HG03460 (cell line): ENCODE results near the gene LLGL1.
A peak's percentile ranks its signal among the peaks of the same experiment; 100 is the strongest.
"Not testable (repeated sequence)": the region's sequence is repeated elsewhere in the genome, so short reads cannot be mapped to it uniquely, and the experiment has no call there.

Source experiments
- ATAC-seq: cut with Tn5 transposase; IDR thresholded peaks from one replicate; pipeline ENCODE4 v1.9.1; 2021; ENCODE audit not compliant: unreplicated experiment

Gene LLGL1

DNA sequence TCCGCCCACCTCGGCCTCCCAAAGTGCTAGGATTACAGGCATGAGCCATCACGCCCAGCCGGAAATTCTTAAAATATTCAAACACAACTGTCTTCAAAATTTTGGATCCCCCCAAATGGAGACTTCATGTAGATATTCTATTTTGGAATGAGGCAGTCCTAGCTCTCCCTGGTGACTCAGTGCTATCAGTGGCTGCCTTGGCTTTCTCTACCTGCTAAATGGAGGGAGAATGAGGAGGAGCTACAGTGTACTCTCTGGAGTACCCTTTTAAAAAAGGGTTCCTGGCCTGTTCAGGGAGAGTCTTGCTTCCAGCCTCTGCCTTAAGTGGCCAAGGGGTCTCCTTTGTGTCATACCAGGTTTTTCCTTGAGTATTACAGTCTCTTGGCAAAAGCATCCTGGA, 31.0 kb upstream of the LLGL1 start:
- no peak for ATAC-seq

DNA sequence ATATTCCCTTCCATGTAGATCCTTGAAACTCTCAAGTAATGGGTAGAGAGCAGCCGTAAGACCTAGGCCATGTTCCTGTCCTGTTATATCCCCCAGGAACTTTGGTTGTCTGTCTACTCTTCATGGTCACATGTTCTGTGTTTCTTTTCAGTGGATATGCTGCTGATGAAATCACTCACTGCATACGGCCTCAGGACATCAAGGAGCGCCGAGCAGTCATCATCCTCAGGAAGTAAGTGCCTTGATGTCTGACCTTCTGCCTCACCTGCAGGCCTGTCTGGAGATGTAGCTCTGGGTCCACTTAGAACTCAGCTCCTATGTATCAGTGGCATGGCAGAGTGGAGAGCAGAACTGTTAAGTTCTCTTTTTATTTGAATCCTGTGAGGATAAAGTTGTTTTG, 30.6 kb upstream of the LLGL1 start:
- no peak for ATAC-seq

DNA sequence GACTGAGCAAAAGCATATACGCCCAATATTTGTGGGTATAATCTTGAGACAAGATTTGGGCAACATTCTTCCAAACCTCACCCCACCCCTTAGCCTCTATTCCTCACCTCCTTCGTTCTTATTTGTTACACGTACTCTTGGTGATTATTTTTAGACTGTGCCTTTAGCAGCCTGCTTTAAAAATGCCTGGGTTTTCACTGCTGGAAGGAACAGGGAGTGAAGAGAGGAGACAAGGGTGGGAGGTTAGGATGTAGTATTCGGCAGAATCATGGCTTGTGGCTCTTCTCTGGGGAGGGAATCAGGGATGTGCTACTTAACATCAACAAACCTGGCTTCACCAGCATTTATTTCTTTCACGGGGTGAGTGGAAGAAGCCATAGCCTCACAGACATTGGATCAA, 30.2 kb upstream of the LLGL1 start:
- ATAC-seq, result no peak

DNA sequence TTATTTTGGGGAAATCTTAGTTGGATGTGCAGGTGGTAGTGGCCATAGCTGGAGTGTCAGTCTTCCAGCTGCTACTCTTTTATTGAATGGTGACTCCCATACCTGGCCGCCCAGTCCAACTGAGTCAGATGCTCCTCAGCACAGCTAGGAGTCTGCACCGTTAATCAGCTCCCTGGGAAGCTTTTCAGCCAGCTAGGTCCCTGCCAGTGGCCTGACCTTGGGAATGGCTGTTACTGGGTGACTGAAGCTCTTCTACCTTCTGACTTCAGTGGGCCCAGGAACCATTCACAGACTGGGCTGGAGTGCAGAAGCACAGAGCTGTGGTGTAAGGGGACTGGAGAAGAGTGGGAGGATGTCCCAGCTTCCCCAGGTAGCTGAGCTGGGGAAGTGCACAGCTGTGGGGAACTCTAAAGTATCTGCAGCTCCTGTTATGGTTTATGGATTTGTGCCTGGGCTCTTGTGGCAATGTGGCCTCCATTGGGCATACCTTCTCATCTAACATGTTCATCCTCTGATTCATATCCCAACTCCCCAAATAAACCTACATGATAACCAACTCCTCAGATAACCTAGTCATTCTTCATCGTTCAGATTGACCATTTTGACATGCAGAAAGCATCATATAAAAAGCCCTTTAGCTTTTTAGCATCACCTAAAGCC, 27.8 kb upstream of the LLGL1 start:
- no peak for ATAC-seq

DNA sequence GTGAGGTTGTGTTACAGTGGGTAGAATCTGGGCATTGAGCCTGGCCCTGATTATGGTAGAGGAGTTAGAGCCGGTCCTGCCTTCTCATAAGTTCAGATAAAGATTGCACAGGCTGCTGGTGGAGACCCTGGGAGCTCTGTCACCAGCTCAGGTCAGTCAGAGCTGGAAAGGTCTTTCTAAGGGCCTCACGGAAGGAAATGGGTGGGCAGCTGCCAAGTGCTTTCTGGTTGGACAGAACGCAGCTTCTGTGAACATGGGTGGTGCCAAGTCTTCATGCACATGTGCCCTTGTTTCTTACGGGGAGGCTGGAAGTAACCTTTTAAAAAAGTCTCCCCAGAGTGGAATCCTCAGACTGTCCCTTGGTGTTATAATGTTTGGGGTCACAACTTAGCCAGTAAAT, 26.9 kb upstream of the LLGL1 start:
- no peak for ATAC-seq

DNA sequence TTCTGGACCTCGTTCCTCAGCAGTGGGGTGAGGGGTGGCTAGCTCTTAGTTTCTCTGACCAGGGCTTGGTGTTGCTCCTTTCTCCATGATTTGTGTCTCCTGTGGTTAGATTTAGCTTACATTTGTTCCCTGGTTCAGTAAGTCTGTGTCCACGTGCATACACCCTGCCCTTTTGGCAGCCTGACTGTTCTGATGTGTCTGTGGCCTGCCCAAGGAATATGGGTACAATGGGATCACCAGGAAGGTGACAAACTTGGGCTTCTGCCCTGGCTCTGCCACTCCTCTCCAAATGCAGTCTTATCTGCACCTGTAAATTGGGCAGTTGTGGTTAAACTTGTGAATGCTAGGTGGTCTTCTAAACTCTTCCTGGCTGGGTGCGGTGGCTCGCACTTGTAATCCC, 24.3 kb upstream of the LLGL1 start:
- no peak for ATAC-seq

DNA sequence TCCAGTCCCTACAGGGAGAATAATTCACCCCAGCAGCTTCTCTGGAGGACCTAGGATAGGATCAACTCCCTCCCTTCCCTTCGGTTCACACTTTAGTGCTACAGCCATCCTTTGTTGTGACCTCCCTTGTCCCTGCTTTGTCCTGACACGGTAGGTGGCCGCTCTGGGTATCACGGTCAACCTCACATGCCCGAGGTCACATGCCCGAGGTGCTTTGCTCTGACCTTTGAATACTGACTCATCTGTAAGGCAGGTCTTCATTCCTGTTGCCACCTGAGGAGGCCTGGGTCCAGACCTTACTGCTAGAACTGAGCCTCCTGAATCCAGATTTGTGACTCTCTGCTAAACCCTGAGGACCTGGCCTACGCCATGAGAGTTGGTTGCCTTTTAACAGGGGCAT, 22.1 kb upstream of the LLGL1 start:
- no peak for ATAC-seq

DNA sequence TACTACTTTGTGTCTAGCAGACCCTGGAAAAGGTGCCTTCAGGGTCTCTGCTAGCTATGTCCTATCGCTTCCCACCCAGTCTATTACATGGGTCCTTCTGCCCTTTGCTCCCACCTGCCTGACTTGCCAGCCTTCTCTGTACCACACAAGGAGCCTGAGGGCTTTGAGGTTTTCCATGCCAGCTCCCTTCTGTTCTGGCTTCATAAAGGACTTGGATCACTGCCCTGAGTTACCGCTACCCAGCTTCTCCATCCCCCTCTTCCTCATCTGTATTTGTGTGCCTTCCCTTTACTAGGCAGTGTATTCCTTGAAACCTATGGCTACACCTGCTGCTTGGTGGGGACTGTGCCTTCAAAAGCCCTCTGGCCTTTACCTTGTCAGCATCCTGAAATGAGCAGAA, 19.6 kb upstream of the LLGL1 start:
- no peak for ATAC-seq

DNA sequence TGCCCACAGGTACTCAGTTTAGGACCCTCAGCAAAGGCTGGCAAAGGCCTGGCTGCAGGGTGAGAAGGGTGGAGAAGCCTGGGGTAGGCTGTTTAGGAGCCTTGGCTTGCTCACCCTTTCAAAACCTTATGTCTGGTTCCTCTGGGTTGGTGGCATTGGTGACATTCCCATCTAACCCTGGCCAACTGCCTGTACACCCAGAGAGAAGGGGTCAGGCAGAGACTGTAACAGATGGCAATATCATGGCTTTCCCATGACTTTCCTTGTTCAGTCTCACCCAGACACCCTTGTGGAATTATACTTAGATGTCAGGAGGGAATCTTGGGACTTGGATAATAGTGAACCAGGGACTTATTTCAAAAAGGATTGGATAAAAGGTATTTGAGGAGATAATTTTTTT, 18.5 kb upstream of the LLGL1 start:
- ATAC-seq, result no peak

DNA sequence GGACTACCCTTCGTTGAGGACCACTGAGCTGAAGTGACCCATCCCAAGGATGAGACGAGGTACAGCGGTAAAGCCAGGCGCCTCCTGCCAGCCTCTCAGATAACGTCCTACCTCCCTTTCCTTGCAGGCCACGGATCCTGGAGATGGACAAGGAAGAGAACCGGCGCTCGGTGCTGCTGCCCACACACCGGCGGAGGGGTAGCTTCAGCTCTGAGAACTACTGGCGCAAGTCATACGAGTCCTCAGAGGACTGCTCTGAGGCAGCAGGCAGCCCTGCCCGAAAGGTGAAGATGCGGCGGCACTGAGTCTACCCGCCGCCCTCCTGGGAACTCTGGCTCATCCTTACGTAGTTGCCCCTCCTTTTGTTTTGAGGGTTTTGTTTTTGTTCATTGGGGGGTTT, 17.3 kb upstream of the LLGL1 start:
- no peak for ATAC-seq

DNA sequence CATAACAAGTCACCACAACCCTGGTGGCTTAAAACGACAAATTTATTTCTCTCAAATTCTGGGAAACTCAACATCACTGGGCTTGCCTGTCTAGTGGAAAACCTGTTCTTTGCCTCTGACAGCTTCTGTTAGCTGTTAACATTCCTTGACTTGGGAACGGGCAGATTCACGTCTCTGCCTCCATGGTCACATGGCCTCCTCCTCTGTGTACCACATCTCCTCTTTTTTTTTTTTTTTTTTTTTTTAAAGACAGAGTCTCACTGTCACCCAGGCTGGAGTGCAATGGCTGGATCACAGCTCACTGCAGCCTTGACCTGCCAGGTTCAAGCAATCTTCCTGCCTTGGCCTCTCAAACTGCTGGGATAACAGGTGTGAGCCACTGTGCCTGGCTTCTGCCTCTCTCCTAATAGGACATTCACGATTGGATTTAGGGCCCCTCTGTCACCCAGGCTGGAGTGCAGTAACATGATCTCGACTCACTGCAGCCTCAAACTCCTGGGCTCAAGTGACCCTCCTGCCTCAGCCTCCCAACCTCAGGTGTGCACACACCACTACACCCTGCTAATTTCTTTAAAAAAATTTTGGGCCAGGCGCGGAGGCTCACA, 11.7 kb upstream of the LLGL1 start:
- ATAC-seq, result no peak

DNA sequence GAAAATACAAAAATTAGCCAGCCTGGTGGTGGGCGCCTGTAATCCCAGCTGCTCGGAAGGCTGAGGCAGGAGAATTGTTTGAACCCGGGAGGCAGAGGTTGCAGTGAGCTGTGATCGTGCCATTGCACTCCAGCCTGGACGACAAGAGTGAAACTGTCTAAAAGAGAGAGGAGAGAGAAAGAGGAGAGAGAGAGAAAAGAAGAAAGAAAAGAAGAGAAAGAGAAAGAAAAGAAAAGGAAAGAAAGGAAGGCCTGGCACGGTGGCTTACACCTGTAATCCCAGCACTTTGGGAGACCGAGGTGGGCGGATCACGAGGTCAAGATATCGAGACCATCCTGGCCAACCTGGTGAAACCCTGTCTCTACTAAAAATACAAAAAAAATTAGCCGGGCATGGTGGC, 8.5 kb upstream of the LLGL1 start:
- ATAC-seq, result not testable (repeated sequence)

DNA sequence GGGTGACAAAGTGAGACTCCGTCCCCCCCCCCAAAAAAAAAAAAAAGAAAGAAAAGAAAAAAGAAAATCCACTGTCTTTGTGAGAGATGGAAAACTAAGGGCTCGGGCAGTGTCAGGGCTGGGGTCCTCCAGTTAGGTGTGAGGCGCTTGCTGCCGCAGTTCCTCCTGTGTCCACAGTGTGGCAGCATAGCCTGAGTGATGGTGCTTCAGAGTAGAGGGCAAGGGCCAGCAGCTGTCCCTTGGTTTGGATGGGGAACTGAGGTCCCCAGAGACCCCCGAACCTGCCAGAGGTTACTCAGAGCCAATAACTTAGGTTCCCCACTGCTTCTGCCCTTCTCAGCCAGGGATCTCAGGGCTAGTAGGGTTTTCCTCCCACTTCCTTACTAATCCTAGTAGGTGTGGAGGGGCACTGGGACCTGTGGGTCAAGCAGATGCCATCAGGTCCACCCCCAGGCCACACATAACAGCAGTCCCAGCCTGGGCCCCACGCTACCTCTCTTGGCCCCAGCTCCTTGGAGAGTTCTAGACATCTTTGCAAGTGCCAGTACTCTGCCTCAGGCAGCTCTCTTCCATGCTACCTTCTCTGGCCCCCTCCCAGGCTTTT, 7.9 kb upstream of the LLGL1 start:
- ATAC-seq, result no peak

DNA sequence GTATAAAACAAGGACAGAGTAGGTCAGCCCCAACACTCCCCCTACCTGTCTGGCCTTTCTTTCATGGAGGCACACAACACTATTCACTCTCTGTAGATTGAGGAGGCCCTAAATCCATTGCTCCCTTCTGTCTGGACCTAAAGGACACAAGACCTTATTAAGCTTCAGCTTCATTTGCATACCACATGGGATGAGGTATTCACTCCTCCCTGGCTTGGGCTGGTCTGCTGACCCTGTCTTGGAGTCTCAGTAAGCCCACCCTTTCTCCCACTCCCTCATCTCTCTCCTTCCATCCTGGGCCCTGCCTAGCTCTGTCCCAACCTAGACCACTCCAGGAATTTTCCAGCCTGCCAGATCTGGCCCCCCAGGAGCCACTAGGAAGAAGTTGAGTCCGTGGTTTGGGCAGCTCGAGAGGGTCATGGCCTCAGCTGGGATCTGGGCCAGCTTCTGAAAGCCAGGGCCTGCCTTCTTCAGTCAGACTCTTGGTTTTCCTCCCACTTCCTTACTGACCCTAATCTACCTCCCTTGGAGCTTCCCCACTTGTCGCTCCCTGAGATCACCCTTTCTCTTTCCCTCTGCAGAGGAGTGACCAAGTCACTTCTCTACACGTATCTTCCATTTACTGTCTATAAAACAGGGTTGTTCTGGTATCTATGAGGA, 6.5 kb upstream of the LLGL1 start:
- no peak for ATAC-seq

DNA sequence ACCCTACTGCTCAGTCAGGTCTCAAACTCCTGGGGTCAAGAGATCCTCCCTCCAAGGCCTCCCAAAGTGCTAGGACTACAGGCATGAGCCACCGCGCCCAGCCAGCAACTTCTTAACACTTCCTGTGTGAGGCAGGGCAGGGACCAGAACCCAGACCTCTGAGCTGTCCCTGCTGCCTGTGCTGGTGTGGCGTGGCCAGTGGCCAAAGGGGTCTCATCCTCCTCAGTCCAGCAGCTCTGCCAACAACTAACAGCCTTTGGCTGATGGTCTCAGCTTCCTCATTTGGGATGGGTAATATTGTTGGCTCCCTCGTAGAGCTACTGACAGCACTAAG, 1.4 kb upstream of the LLGL1 start:
- ATAC-seq, result no peak

DNA sequence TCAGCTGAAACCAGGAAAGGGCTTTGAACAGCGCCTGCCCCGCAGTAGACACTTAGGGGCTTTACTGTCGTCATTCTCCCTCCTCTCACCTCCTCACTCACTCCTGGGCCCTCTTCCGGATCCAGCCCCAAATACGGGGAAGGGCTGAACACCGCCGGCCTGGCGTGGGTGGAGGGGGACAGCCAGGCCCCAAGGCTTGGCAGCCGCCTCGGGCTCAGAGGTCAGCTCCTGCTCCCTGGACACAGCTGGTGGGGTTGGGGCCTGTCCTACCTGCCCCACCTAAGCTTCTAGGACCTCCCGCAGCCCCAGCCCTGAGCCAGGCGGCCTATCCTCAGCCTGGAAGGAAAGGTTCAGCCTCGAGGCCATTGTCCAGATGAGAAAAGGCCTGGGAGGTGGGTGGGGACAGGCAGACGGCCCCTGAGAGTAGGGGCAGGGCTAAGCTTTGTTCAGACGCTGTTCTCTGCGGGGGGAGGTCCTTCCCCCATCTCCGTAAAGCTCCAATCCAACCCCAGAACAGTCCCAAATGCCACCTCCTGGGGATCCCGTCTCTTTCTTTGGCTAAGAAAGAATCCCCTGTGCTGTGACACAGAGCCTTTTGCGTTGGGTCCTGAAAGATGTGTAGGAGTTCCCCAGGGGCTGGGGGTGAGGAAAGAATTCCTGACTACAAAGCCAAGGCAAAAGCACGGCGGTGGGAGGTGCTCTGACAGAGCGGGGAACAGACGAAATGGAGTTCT, 881 bp upstream of the LLGL1 start:
- ATAC-seq, result no peak

DNA sequence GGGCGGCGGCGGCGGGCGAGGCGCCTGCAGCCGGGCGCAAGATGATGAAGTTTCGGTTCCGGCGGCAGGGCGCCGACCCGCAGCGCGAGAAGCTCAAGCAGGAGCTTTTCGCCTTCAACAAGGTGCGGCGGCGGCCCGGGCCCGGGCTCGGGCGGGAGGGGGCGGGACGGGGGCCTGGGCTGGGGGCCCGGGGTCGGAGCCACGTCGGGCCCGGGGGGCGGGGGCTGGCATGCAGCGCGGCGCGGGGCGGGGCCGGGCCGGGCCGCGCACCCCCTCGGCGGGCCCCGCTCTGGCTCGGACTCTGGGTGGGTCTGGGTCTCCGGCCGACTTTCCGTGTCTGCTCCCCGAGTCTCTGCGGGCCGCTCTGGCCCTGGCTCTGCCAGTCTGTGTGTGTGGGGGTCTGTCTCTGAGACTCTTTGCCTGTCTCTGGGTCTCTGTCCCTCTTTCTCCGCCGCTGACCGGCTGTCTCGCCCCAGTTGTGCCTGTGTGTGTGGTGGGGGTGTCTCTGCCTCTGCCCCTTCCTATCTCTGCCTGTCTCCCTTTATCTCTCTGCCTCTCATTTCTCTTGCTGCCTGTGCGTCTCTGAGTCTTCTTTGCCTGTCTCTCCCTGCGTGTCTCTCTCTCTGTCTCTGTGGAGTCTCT, 328 bp downstream of the LLGL1 start:
- peak; percentile 9 for ATAC-seq

DNA sequence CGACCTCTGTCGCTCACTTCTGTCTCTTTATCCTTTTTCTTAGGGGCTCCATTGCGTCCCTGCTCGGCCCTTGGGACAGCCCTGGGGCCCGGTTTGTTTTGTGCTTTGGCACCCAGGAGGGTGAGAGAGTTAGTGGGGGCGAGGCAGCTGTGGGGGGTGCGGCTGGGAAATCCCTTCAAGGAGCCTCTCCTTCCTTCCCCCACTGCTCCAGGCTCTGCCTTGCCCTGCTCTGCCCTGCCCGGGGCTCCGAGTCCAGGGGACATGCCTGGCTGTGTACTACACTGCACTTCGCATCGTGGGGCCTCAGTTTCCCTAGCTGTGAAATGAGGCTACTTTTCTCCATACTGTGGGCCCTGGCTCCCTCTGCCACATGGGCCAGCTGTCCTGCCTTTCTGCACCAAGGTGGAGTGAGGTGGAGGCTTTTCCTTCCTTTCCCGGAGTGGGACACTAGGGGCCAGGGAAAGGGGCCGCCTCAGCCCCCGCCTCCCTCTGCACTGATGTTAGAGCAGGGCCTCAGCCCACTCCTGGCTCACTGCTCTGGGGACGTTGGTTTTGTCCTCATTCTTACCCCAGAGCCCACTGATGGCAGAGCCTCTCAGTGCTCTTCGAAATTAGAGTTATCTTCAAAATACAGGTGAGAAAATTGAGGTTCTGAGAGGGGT, 980 bp downstream of the LLGL1 start:
- no peak for ATAC-seq

DNA sequence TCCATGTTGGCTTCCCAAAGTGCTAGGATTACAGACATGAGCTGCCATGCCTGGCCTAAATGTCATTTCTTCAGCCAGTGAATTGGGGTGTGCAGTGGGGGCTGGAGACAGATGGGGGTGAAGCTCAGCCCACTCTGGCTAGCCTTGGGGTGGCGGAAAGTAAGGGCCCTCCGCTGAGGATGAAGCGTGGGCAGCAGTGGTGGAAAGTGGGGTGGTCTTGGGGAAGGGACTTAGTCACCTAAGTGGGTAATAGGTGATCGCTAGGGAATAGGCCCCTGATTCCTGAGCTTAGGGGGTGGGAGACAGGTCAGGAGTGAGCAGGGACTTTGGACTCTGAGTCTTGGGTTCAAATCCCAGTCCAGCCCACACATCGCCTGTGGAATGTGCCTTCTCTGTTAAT, 2.2 kb downstream of the LLGL1 start:
- ATAC-seq, result no peak

DNA sequence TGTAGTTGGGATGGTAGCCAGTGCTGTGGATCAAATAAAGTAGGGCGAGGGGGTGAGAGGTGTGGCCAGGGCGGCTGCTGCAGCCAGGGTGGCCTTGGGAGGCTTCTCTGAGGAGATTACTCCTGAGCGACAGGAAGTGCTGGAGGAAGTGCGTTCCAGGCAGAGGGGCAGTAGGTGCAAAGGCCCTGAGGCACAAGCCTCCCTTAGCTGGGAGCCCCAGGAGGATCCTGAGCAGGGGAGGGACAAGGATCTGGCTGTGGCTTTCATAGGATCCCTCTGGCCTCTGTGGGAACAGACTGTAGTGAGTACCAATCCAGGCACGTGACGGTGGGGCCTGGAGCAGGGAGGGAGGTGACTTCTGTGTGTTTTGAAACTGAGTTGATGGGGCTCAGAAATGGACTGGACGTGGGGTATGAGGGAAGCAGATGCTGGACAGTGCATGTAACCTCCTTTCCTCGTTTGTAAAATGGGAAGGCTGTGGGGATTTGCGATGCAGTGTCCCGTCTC, 2.8 kb downstream of the LLGL1 start:
- no peak for ATAC-seq

DNA sequence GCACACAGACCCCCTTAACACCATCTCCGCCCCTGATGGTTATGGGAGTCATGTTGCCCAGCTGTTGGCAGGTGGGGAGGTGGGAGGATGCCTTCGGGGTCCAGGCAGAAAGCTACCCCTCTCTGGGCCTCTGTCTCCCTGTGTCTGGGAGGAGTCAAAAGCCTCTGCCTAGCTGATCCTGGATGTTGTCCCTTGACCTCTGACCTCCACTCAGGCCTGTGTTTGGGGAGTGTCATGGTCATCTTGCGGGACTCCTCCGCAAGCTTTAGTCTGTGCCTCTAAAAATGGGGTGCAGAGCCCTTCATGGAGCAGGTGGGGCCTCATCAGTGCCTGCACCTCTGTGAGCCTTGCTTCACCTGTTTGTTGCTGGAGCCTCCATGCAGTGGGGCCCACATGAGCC, 3.8 kb downstream of the LLGL1 start:
- no peak for ATAC-seq
